H1 (cell line): Measurements from ENCODE around the gene ELFN1. TPM values are rescaled to one million over a fixed set of nuclear protein-coding genes. Genes with fewer than 3 reads are reported as not detected.

Experiments
- GABPA ChIP-seq: IDR thresholded peaks from 2 replicates; pipeline ENCODE4 v1.6.1; 2011; ENCODE audit warnings: mild to moderate bottlenecking, low read length, moderate library complexity, borderline replicate concordance; ENCODE audit not compliant: insufficient read depth
- KDM5A ChIP-seq: fragments of 200-600 bp; IDR thresholded peaks from 2 replicates; pipeline ENCODE4 v1.7.1; 2012; ENCODE audit warnings: mild to moderate bottlenecking, low read length, inconsistent platforms, mixed read lengths
- MAFK ChIP-seq: IDR thresholded peaks from 2 replicates; pipeline ENCODE4 v1.6.1; 2012; ENCODE audit warnings: low read depth, mild to moderate bottlenecking, improper control_type of control experiment, low read length
- SAP30 ChIP-seq: fragments of 300-600 bp; sonication (generic); IDR thresholded peaks from 2 replicates; pipeline ENCODE4 v1.7.1; 2012; ENCODE audit warnings: low read length, moderate library complexity, mild to moderate bottlenecking, inconsistent platforms; ENCODE audit not compliant: insufficient read depth, insufficient replicate concordance
- TEAD4 ChIP-seq: IDR thresholded peaks from 2 replicates; pipeline ENCODE4 v1.6.1; 2012; ENCODE audit warnings: low read depth, low read length, inconsistent platforms, mixed read lengths
- polyA plus RNA-seq, 7 experiments: library from polyadenylated mRNA; depleted of rRNA in 3 of 7; stranded (reverse) in 5 of 7; unstranded in 2 of 7; fragments of >200 nt in 5 of 7; fragments of 200-250 nt in 2 of 7; gene quantifications; 1 replicate in 5 of 7; 2 replicates in 1 of 7; 4 replicates in 1 of 7; pipeline versions ENCODE4 v1.2.1 to v1.2.3, GENCODE V29; 2011 to 2013; ENCODE audit warnings: missing spikeins in 2 of 7, mixed read lengths in 2 of 7
- total RNA-seq: library from RNA; stranded (reverse); fragmentation: NEBNext Ultra II Directional; extraction: Animal tissue kit (Norgen Biotek cat#: 25700); gene quantifications from 2 replicates; pipeline ENCODE4 v1.2.1, GENCODE V29; 2021

ELFN1 gene
- total and polyA plus RNA-seq, 2 of the 8 experiments (the other 6 are each of a cell fraction or from before 2014, with no cell fraction given): 2.0 to 4.5 TPM

- TF ChIP-seq SAP30 (no peak), KDM5A (no peak), TEAD4 (no peak), GABPA (no peak), MAFK (no peak)
Measured at GRCh38 chr7:1653500-1653899, 16.6 kb upstream of the ELFN1 start (continued).
